ENCODE results near the gene KLC1. TPM values are rescaled to one million over a fixed set of nuclear protein-coding genes. Genes with fewer than 3 reads are reported as not detected.

KLC1 gene
- total RNA-seq, 1 donor from 2014 or later = 238 TPM

DNA sequence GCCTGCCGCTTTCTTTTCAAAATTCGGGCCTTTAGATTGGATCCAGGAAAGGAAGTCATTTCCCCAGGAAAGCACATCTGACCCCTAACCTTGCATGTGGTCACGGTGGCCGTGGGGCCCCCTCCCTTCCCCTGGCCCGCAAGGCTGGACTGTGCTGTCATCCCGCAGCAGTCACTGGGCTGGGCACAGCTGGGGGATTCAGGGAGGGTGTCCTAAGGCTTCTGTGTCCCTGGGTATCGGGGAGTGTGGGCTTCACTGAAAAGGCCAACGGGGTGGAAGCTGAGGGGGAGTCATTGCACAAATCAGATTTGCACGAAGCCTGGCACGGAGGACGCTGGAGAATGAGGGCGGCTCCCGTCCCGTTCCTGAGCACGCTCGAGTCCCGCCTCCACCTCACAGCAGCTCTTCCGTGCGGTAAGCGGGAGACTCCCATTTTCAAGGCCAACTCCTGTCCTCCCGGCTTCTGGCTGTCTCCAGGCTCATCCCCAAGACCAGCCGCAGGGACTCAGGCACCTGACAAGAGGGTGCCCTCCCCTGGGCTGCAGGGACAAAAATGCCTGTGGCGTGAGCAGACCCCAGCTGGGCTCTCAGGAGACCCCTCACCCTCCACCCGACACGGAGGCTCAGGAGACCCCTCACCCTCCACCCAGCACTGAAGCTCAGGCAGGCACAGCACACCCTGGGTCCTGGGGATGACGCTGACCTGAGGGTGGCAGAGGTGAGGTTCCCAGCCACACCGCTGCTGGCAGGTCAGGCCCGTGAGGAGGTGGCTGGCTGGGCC, 76.7 kb downstream of the KLC1 start:
- no peak overlapping the region for H3K4me2 ChIP-seq (ENCODE audit: low read length)
- Mint-ChIP-seq H3K9me3 (ENCODE audit: unreplicated experiment) (no peaks in the 10 kb centered on the region), H3K4me1 (ENCODE audit: low read depth, unreplicated experiment) (peaks cover under 1% of the 10 kb centered on the region), H3K27me3 (ENCODE audit: low read depth, unreplicated experiment) (no peaks in the 10 kb centered on the region), H3K36me3 (ENCODE audit: low read depth, unreplicated experiment) (peaks cover 3% of the 10 kb centered on the region), H3K27ac (ENCODE audit: unreplicated experiment) (no peak overlapping the region), H3K4me3 (ENCODE audit: unreplicated experiment) (no peak overlapping the region)
- FAIRE-seq = no peak
- H2AFZ ChIP-seq (ENCODE audit: low read depth, low read length) = no peak overlapping the region
- no peak for TF ChIP-seq EZH2 (IDR thresholded peaks at IDR 0.05; ENCODE audit: insufficient read depth, low read length)
- H3K9me3 ChIP-seq (ENCODE audit: insufficient read depth, low read depth, low read length) = no peaks in the 10 kb centered on the region
- no peak overlapping the region for H3K9ac ChIP-seq (ENCODE audit: low read length)
- H3K27me3 ChIP-seq (ENCODE audit: insufficient read depth, low read length) = no peaks in the 10 kb centered on the region
- H3K27ac ChIP-seq (ENCODE audit: low read depth, low read length) = no peak overlapping the region
- no peaks in the 10 kb centered on the region for H3K79me2 ChIP-seq (ENCODE audit: insufficient read depth, low read length)
- H3K4me1 ChIP-seq (ENCODE audit: insufficient read depth, low read length) = peaks cover 6% of the 10 kb centered on the region
- H3K4me3 ChIP-seq (ENCODE audit: insufficient read depth, low read depth, low read length) = no peak overlapping the region
- H4K20me1 ChIP-seq (ENCODE audit: insufficient read depth, low read length) = peaks cover 46% of the 10 kb centered on the region
- peaks cover 7% of the 10 kb centered on the region for H3K36me3 ChIP-seq (ENCODE audit: insufficient read depth, low read length)
- no peak for DNase-seq (ENCODE audit: low read depth)

DNA sequence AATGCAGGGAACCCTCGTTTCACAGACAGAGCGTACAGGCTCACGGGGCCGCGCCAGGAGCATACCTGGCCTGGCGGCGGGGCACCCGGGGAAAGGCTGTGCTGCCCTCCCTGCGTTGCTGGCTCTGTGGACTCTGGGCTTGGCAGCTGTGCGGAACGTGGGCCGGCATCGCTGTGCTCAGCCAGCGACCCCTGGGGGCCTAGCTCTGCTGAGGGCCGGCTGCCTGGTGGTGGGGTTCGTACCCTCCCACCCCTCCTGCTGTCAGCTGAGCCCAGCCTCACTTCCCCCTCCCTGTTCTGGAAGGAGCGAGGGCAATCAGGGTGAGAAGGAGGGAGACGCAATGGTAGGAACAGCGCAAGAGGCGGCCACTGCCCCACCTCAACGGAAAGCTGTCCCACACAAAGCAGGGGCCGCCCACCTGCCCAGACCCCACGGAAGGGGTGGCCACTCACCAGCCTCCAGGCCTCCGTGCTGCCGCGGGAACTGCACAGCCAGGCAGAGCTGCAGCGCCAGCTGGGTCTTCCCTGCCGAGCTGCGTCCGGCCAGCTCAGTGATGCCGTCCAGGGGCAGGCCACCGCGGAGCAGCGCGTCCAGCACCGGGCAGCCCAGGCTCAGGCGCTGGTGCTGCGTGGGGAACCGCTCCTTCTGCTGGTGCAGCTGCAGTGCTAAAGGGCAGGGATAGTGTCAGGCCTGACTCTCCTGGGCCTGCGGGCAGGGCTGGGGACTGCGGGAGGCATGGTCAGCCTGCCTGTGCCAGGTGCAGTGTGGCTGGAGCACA, 77.7 kb downstream of the KLC1 start:
- no peak overlapping the region for H2AFZ ChIP-seq (ENCODE audit: low read depth, low read length)
- H3K36me3 ChIP-seq (ENCODE audit: insufficient read depth, low read length) = peaks cover 7% of the 10 kb centered on the region
- DNase-seq (ENCODE audit: low read depth) (no peak), FAIRE-seq (no peak)
- no peaks in the 10 kb centered on the region for H3K9me3 Mint-ChIP-seq (ENCODE audit: unreplicated experiment)
- peaks cover 50% of the 10 kb centered on the region for H4K20me1 ChIP-seq (ENCODE audit: insufficient read depth, low read length)
- no peaks in the 10 kb centered on the region for H3K27me3 ChIP-seq (ENCODE audit: insufficient read depth, low read length)
- no peaks in the 10 kb centered on the region for H3K27me3 Mint-ChIP-seq (ENCODE audit: low read depth, unreplicated experiment)
- H3K4me2 ChIP-seq (ENCODE audit: low read length) = no peak overlapping the region
- H3K27ac Mint-ChIP-seq (ENCODE audit: unreplicated experiment) = no peak overlapping the region
- H3K9me3 ChIP-seq (ENCODE audit: insufficient read depth, low read depth, low read length) = no peaks in the 10 kb centered on the region
- peaks cover 3% of the 10 kb centered on the region for H3K4me1 Mint-ChIP-seq (ENCODE audit: low read depth, unreplicated experiment)
- peaks cover 6% of the 10 kb centered on the region for H3K36me3 Mint-ChIP-seq (ENCODE audit: low read depth, unreplicated experiment)
- peaks cover 11% of the 10 kb centered on the region for H3K4me1 ChIP-seq (ENCODE audit: insufficient read depth, low read length)
- H3K79me2 ChIP-seq (ENCODE audit: insufficient read depth, low read length) = peaks cover 4% of the 10 kb centered on the region
- no peak overlapping the region for H3K4me3 Mint-ChIP-seq (ENCODE audit: unreplicated experiment)
- TF ChIP-seq EZH2 (IDR thresholded peaks at IDR 0.05; ENCODE audit: insufficient read depth, low read length) = no peak
- TF ChIP-seq, protein P1, sequence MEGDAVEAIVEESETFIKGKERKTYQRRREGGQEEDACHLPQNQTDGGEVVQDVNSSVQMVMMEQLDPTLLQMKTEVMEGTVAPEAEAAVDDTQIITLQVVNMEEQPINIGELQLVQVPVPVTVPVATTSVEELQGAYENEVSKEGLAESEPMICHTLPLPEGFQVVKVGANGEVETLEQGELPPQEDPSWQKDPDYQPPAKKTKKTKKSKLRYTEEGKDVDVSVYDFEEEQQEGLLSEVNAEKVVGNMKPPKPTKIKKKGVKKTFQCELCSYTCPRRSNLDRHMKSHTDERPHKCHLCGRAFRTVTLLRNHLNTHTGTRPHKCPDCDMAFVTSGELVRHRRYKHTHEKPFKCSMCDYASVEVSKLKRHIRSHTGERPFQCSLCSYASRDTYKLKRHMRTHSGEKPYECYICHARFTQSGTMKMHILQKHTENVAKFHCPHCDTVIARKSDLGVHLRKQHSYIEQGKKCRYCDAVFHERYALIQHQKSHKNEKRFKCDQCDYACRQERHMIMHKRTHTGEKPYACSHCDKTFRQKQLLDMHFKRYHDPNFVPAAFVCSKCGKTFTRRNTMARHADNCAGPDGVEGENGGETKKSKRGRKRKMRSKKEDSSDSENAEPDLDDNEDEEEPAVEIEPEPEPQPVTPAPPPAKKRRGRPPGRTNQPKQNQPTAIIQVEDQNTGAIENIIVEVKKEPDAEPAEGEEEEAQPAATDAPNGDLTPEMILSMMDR (IDR thresholded peaks at IDR 0.05; ENCODE audit: insufficient read depth, low read depth, low read length) = no peak
- H3K27ac ChIP-seq (ENCODE audit: low read depth, low read length) = no peak overlapping the region
- H3K4me3 ChIP-seq (ENCODE audit: insufficient read depth, low read depth, low read length) = no peak overlapping the region
- H3K9ac ChIP-seq (ENCODE audit: low read length) = no peak overlapping the region

DNA sequence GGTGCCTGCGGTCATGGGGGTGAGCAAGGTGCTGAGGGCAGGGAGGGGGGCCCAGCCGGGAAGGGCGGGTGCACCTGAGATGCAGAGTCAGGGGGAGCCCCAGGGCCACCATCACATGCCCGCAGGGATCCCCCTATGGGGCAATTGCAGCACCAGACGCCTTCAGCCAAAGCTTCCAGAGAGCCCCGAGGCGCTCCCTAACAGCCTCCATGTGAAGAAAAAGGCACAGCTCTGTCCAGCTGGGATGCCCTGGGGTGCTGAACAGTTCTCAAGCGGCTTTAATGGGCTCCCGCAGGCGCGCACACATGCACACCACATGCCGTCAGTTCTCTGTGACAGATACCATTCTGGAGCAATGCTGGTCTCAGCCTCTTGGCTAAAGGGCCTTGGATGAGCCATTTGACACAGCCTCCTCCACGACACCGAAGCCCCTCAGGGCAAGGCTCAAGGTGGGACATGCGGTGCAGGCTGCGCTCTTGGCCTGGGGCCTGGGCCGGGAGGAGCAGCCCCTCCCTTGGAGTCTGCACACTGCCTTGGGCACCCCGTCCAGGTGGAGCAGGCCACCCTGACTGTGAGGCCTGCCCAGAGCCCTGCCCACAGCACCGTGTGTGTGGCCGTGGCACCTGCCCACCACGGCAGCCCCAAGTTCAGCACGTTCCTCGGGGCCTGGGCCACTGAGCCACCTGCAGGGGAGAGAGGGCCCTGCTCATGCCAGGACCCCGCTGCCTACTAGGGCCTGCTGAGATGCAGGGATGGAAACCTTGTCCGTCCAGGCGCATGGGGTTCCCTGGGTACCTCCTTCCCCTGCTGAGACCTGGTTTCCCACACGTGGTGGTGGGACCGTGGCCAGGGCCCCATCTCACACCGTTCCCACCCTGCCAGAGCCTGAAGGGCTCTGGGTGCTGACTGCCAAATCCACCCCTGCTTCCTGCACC, 78.6 kb downstream of the KLC1 start:
- no peak overlapping the region for H3K9ac ChIP-seq (ENCODE audit: low read length)
- Mint-ChIP-seq H3K9me3 (ENCODE audit: unreplicated experiment) (no peaks in the 10 kb centered on the region), H3K27ac (ENCODE audit: unreplicated experiment) (no peak overlapping the region), H3K4me3 (ENCODE audit: unreplicated experiment) (no peak overlapping the region), H3K36me3 (ENCODE audit: low read depth, unreplicated experiment) (peaks cover 4% of the 10 kb centered on the region), H3K4me1 (ENCODE audit: low read depth, unreplicated experiment) (peaks cover 3% of the 10 kb centered on the region), H3K27me3 (ENCODE audit: low read depth, unreplicated experiment) (no peaks in the 10 kb centered on the region)
- DNase-seq (ENCODE audit: low read depth) (no peak), FAIRE-seq (no peak)
- no peak overlapping the region for H2AFZ ChIP-seq (ENCODE audit: low read depth, low read length)
- no peak overlapping the region for H3K27ac ChIP-seq (ENCODE audit: low read depth, low read length)
- TF ChIP-seq, protein P1 (IDR thresholded peaks at IDR 0.05; ENCODE audit: insufficient read depth, low read depth, low read length) = no peak
- TF ChIP-seq EZH2 (IDR thresholded peaks at IDR 0.05; ENCODE audit: insufficient read depth, low read length) = no peak
- no peak overlapping the region for H3K4me3 ChIP-seq (ENCODE audit: insufficient read depth, low read depth, low read length)
- H3K27me3 ChIP-seq (ENCODE audit: insufficient read depth, low read length) = no peaks in the 10 kb centered on the region
- H3K79me2 ChIP-seq (ENCODE audit: insufficient read depth, low read length) = peaks cover 9% of the 10 kb centered on the region
- peaks cover 16% of the 10 kb centered on the region for H3K4me1 ChIP-seq (ENCODE audit: insufficient read depth, low read length)
- H4K20me1 ChIP-seq (ENCODE audit: insufficient read depth, low read length) = peaks cover 53% of the 10 kb centered on the region
- H3K9me3 ChIP-seq (ENCODE audit: insufficient read depth, low read depth, low read length) = no peaks in the 10 kb centered on the region
- H3K4me2 ChIP-seq (ENCODE audit: low read length) = no peak overlapping the region
- H3K36me3 ChIP-seq (ENCODE audit: insufficient read depth, low read length) = peaks cover 7% of the 10 kb centered on the region
